ENCODE measurements around the gene HPS5. TPM values are rescaled to one million over a fixed set of nuclear protein-coding genes. Genes with fewer than 3 reads are reported as not detected.
A peak's percentile ranks its signal among the peaks of the same experiment; 100 is the strongest.
"Not testable (repeated sequence)": the region's sequence is repeated elsewhere in the genome, so short reads cannot be mapped to it uniquely, and the experiment has no call there.

HPS5 gene
- total RNA-seq, 2 experiments from 2014 or later, result 15.8 to 18.0 TPM

DNA sequence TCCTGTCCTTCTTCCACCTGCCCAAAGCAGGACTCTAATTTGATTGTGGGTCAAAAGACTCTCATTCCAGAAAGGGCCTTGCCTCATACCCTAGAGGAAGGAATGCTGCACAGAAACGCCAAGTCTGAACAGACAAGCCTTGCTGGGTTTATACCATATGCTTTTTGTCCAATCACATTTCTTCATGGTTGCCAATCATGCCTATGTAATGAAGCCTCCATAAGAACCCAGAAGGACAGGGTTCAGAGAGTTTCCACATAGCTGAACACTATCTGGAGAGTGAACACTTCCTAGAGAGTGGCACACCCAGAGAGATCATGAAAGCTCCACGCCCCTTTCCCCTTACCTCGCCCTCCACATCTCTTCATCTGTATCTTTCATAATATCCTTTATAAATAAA lies 68.7 kb downstream of the HPS5 start:
- no peak for DNase-seq

DNA sequence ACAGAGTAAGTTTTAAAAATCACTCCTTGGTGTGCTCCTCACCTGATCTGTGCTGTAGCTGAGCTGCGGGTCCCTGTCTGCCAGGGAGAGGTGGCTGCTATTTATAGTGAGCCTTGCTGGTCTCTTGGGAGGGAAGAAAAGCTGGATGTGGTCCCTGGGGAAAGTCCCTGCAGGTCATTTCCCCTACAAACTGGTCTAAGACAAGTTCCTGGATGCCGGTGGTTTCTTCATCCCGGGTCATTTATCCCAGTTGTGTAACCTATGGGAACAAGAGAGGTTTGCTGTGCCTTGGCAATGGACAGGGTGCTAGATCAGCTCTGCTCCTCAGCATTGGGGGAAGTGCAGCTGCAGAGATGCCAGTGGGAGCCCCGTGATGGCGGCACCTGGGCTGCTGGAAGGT lies 73.4 kb downstream of the HPS5 start, which contains the start of gene SAA2:
Gene SAA2 (minus strand): TSS at position 108 of the 400 bp plus-strand sequence. CDS start 657 bp downstream, outside the sequence.
- H3K4me3 Mint-ChIP-seq, result no peak within 1 kb of the TSS
- H3K9me3 Mint-ChIP-seq (ENCODE audit: insufficient read depth), result no peaks in the 10 kb centered on the region
- H3K4me1 Mint-ChIP-seq (ENCODE audit: low read depth), result peaks cover 37% of the 10 kb centered on the region
- no peaks in the 10 kb centered on the region for H3K36me3 Mint-ChIP-seq (ENCODE audit: low read depth)
- peaks cover 4% of the 10 kb centered on the region for H3K27me3 Mint-ChIP-seq (ENCODE audit: low read depth)
- CTCF ChIA-PET, result interaction anchor here (0.6 kb wide), 1 partner anchor 279 kb away, joined by 4 read pairs; no protein-coding TSS in a partner anchor
- POLR2A ChIA-PET, result no interaction called here
- no peak within 1 kb of the TSS for H3K27ac Mint-ChIP-seq
- DNase-seq (peak; percentile 13), ATAC-seq (no peak)

More for the DNA sequence above, 68.7 kb downstream of the HPS5 start:
- peaks cover 2% of the 10 kb centered on the region for H3K4me1 Mint-ChIP-seq (ENCODE audit: low read depth)
- ChIA-PET CTCF (interaction anchor here (0.6 to 1.5 kb wide), 2 partner anchors 10 to 138 kb away, joined by 3 read pairs; no protein-coding TSS in a partner anchor), POLR2A (no interaction called here)
- H3K4me3 Mint-ChIP-seq, result no peak overlapping the region
- ATAC-seq, result no peak
- H3K36me3 Mint-ChIP-seq (ENCODE audit: low read depth), result no peaks in the 10 kb centered on the region
- peaks cover 14% of the 10 kb centered on the region for H3K27me3 Mint-ChIP-seq (ENCODE audit: low read depth)
- H3K9me3 Mint-ChIP-seq (ENCODE audit: insufficient read depth), result no peaks in the 10 kb centered on the region
- no peak overlapping the region for H3K27ac Mint-ChIP-seq

- Mint-ChIP-seq H3K4me1 (ENCODE audit: low read depth) (peaks cover 37% of the 10 kb centered on the region), H3K27ac (peak overlapping the region; percentile 86)
- H3K36me3 Mint-ChIP-seq (ENCODE audit: low read depth); CTCF ChIA-PET; ATAC-seq; H3K27me3 Mint-ChIP-seq (ENCODE audit: low read depth); H3K4me3 Mint-ChIP-seq; DNase-seq; H3K9me3 Mint-ChIP-seq (ENCODE audit: insufficient read depth): not testable (repeated sequence)
- POLR2A ChIA-PET, result interaction anchor here (0.9 kb wide), 1 partner anchor 74 kb away, joined by 3 read pairs; the partner anchor contains the start of gene HPS5
Measured at GRCh38 chr11:18247191-18247581, 74.8 kb downstream of the HPS5 start.

- H3K4me1 Mint-ChIP-seq (ENCODE audit: low read depth), result peaks cover 37% of the 10 kb centered on the region
Measured at GRCh38 chr11:18246379-18247190, 75.4 kb downstream of the HPS5 start.

DNA sequence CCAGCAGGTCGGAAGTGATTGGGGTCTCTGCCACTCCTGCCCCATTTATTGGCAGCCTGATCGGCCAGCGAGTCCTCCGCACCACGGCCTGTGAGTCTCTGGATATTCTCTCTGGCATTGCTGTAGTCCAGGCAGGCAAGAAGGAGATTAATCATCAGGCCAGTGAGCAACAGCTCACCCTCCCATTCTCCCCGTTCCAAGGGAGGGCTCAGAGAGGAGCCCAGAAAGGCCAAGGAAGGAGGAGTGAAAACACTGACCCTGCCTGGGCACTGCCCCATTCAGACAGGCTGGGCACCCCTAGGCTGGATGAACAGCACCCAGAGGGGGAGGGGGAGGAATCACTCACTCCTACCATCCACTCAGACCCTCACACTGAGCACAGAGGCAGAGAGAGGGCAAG lies 76.5 kb downstream of the HPS5 start:
- Mint-ChIP-seq H3K36me3 (ENCODE audit: low read depth) (no peaks in the 10 kb centered on the region), H3K4me1 (ENCODE audit: low read depth) (peaks cover 37% of the 10 kb centered on the region), H3K9me3 (ENCODE audit: insufficient read depth) (no peaks in the 10 kb centered on the region), H3K27ac (no peak overlapping the region), H3K4me3 (no peak overlapping the region), H3K27me3 (ENCODE audit: low read depth) (peaks cover 12% of the 10 kb centered on the region)
- peak; percentile 9 for DNase-seq
- no peak for ATAC-seq
- POLR2A ChIA-PET, result interaction anchor here (1.3 to 3.6 kb wide), 2 partner anchors 76 to 150 kb away, joined by 3 to 27 read pairs; partner anchors contain the start of genes HPS5 and LDHA
- CTCF ChIA-PET, result interaction anchor here (1.0 to 2.5 kb wide), 4 partner anchors 52 to 281 kb away, joined by 3 to 18 read pairs (median 10); partner anchors contain the start of gene TSG101

More at GRCh38 chr11:18246379-18247190, 75.4 kb downstream of the HPS5 start:
- CTCF ChIA-PET; H3K36me3 Mint-ChIP-seq (ENCODE audit: low read depth); H3K9me3 Mint-ChIP-seq (ENCODE audit: insufficient read depth); H3K27me3 Mint-ChIP-seq (ENCODE audit: low read depth): not testable (repeated sequence)
- peak; percentile 68 for ATAC-seq
- peak overlapping the region; percentile 86 for H3K27ac Mint-ChIP-seq
- peak; percentile 48 for DNase-seq
- POLR2A ChIA-PET, result interaction anchor here (0.9 to 3.6 kb wide), 3 partner anchors 75 to 149 kb away, joined by 3 to 27 read pairs (median 6); partner anchors contain the start of genes HPS5 and LDHA
- H3K4me3 Mint-ChIP-seq, result peak overlapping the region; percentile 65

- ATAC-seq (peak; percentile 45), DNase-seq (peak; percentile 83)
- H3K9me3 Mint-ChIP-seq (ENCODE audit: insufficient read depth), result no peaks in the 10 kb centered on the region
- CTCF ChIA-PET, result interaction anchor here (0.5 to 2.5 kb wide), 79 partner anchors 9 to 565 kb away, joined by 3 to 40 read pairs (median 5); partner anchors contain the start of genes GTF2H1, HPS5, LDHA and SPTY2D1
- H3K4me3 Mint-ChIP-seq, result no peak overlapping the region
- peaks cover 19% of the 10 kb centered on the region for H3K27me3 Mint-ChIP-seq (ENCODE audit: low read depth)
- H3K27ac Mint-ChIP-seq, result peak overlapping the region; percentile 5
- peaks cover 37% of the 10 kb centered on the region for H3K4me1 Mint-ChIP-seq (ENCODE audit: low read depth)
- POLR2A ChIA-PET, result interaction anchor here (0.8 to 3.6 kb wide), 6 partner anchors 77 to 164 kb away, joined by 3 to 27 read pairs (median 6); partner anchors contain the start of genes GTF2H1 and LDHA
- H3K36me3 Mint-ChIP-seq (ENCODE audit: low read depth), result no peaks in the 10 kb centered on the region
Measured at GRCh38 chr11:18243783-18244362, 78.1 kb downstream of the HPS5 start.

DNA sequence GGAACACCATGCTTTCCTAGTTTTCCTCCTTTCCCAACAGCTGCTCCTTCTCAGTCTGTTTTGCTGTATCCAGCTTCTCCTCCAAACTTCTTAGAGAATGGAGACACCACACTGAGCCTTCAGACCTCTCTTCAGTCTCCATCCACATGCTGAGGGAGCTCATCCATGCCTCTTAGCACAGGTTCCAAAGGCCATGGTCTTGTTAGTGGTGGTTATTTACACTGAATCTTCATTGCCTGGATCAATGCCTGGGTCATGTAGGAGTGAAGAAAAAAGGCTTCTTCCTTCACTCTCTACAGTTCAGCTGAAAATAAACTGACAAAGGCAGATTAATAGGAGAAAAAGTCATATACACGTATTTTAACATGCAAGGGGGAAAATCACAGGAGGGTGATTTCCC lies 82.3 kb downstream of the HPS5 start:
- H3K9me3 Mint-ChIP-seq (ENCODE audit: insufficient read depth), result no peaks in the 10 kb centered on the region
- no peak overlapping the region for H3K27ac Mint-ChIP-seq
- ATAC-seq (no peak), DNase-seq (no peak)
- no peak overlapping the region for H3K4me3 Mint-ChIP-seq
- ChIA-PET CTCF (no interaction called here), POLR2A (interaction anchor here (0.6 kb wide), 1 partner anchor 23 kb away, joined by 3 read pairs; no protein-coding TSS in a partner anchor)
- no peaks in the 10 kb centered on the region for H3K36me3 Mint-ChIP-seq (ENCODE audit: low read depth)
- peaks cover 9% of the 10 kb centered on the region for H3K4me1 Mint-ChIP-seq (ENCODE audit: low read depth)
- H3K27me3 Mint-ChIP-seq (ENCODE audit: low read depth), result peaks cover 45% of the 10 kb centered on the region

DNA sequence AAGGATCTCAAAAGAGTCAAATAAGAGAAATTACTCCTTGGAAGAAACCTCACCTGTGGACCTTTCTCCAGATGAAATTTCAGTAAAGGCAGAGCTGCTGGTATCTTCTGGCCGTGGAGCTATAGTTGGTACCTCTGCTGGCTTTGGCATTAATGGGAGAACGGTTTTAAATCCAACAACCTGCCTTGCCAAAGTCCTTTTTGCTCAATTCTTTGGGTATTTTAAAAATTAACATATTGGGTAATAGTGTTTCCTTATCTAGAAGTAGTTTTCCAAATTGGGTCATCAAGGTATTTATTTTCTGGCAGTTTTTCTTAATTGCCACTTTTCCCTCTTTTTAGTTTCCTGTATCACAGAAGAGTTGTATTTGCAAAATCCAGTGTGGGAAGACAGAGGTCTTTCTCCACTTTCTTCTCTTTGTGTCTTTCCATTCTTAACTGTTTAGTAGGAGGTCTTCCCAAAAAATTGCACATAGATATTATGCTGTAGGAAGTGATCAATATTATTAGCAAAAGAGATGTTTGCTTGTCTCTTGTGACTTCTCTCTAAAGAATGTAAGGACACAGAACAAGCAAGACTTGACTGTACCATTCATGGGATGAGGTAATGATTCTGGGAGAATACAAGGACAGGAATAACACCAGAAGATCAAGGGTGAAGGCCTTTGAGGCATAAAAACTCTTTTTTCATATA lies 85.1 kb downstream of the HPS5 start, which contains the start of gene SAA4:
Gene SAA4 (minus strand): TSS at position 139 of the 693 bp plus-strand sequence. CDS start 876 bp downstream, outside the sequence.
- CTCF ChIA-PET, result no interaction called here
- H3K27ac Mint-ChIP-seq, result no peak within 1 kb of the TSS
- H3K9me3 Mint-ChIP-seq (ENCODE audit: insufficient read depth), result no peaks in the 10 kb centered on the region
- H3K27me3 Mint-ChIP-seq (ENCODE audit: low read depth), result peaks cover 55% of the 10 kb centered on the region
- H3K4me1 Mint-ChIP-seq (ENCODE audit: low read depth), result no peaks in the 10 kb centered on the region
- no peak for DNase-seq
- H3K4me3 Mint-ChIP-seq, result no peak within 1 kb of the TSS
- no peaks in the 10 kb centered on the region for H3K36me3 Mint-ChIP-seq (ENCODE audit: low read depth)
- no peak for ATAC-seq
- POLR2A ChIA-PET, result no interaction called here

DNA sequence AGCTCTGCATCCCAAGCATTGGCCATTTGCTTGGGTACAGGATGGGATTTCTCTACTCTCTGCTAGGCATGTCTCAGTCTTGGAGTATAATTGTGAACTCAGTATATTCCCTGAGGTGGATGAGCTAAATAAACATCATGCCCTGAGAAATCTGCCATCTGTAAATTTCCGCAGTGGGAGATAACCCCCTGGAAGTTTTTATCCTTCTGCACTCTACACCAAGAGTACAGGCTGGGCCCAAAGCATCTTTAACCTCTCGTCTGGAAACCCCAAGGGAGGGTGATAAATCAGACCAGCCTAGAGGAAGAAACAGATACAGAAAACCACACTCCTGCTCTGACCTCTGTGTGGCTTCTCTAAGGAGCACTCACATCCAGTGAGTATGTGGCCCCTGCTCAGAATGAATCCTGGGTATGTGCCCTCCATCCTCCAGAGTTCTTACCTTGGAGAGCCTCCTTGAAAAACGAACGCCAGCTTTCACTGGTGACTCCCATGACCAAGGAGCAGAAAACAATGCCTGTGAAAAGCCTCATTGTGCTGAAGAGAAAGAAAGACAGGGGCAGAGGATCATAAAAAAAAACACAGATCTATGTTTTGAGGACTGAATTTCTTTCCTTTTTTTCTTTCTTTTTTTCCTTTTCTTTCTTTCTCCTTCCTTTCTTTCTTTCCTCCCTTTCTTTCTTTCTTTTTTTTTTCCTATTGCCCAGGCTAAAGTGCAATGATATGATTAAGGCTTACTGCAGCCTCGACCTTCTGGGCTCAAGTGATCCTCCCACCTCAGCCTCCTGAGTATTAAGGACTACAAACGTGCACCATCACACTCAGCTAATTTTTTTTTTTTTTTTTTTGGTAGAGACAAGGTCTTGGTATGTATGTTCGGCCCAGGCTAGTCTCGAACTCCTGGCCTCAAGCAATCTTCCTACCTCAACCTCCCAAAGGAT lies 86.3 kb downstream of the HPS5 start:
- Mint-ChIP-seq H3K4me3 (no peak overlapping the region), H3K27ac (no peak overlapping the region), H3K36me3 (ENCODE audit: low read depth) (no peaks in the 10 kb centered on the region), H3K4me1 (ENCODE audit: low read depth) (no peaks in the 10 kb centered on the region), H3K27me3 (ENCODE audit: low read depth) (peaks cover 48% of the 10 kb centered on the region), H3K9me3 (ENCODE audit: insufficient read depth) (no peaks in the 10 kb centered on the region)
- DNase-seq (no peak), ATAC-seq (no peak)
- ChIA-PET CTCF (interaction anchor here (0.8 to 1.8 kb wide), 2 partner anchors 8 to 10 kb away, joined by 3 to 14 read pairs; no protein-coding TSS in a partner anchor), POLR2A (no interaction called here)

DNA sequence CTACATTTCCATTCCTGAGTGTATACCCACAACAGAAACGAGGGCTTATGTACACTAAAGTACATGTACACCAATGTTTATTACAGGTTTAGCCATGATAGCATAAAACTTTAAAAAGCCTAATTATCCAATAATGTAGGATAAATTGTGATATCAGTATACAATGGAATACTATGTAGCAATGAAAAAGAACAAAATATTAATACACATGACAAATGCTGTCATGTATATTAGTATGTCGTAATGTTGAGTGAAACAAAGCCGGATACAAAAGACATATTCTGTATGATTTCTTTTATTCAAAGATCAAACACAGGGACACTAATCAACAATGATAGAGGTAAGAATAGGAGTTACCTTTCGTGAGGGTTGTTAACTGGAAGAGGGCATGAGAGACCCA lies 88.0 kb downstream of the HPS5 start:
- Mint-ChIP-seq H3K9me3 (ENCODE audit: insufficient read depth) (no peaks in the 10 kb centered on the region), H3K36me3 (ENCODE audit: low read depth) (no peaks in the 10 kb centered on the region), H3K4me1 (ENCODE audit: low read depth) (no peaks in the 10 kb centered on the region), H3K27me3 (ENCODE audit: low read depth) (peaks cover 38% of the 10 kb centered on the region), H3K27ac (no peak overlapping the region), H3K4me3 (no peak overlapping the region)
- CTCF ChIA-PET, result interaction anchor here (1.8 kb wide), 1 partner anchor 10 kb away, joined by 14 read pairs; no protein-coding TSS in a partner anchor
- no peak for ATAC-seq
- no peak for DNase-seq
- POLR2A ChIA-PET, result no interaction called here

All from activated CD8-positive, alpha-beta T cell treated with anti-CD3 and anti-CD28 coated beads, Interleukin-2, amount 10 ng/mL, durations not matched to agents 7 days and 5 days (primary cell).